ENCODE measurements around the gene LAMC3. TPM values are rescaled to one million over a fixed set of nuclear protein-coding genes. Genes with fewer than 3 reads are reported as not detected.

Gene LAMC3
- total and polyA plus RNA-seq, 9 of the 15 experiments (the other 6 are each of a cell fraction or from before 2014, with no cell fraction given) = 0.10 TPM; not detected in 8

GRCh38 chr9:131042666-131043065 lies 33.7 kb downstream of the LAMC3 start:
- H2AFZ ChIP-seq (ENCODE audit: low read depth, low read length) = no peak overlapping the region
- peaks cover 24% of the 10 kb centered on the region for H4K20me1 ChIP-seq (replicated peaks; ENCODE audit: control insufficient read depth, insufficient read depth, low read length)
- H3K4me2 ChIP-seq (ENCODE audit: insufficient read depth, low read length) = no peak overlapping the region
- DNase-seq (ENCODE audit: extremely low read depth in 1 of 4, low spot score in 3 of 4) = no peak
- peaks cover 0 to 25% of the 10 kb centered on the region in 2 experiments; a peak in 3 of 5 replicates for H3K4me1 ChIP-seq (replicated peaks in 1 of 2; ENCODE audit: control insufficient read depth in 2 of 2, insufficient read depth in 2 of 2, low read length in 2 of 2)
- no peak overlapping the region for H3K4me3 ChIP-seq
- H3K9me1 ChIP-seq (ENCODE audit: control insufficient read depth, insufficient read depth, low read length) = no peaks in the 10 kb centered on the region
- no peak overlapping the region for H3K27ac ChIP-seq (ENCODE audit: extremely low read depth, low read depth, low read length)
- no peak for FAIRE-seq
- H3K27me3 ChIP-seq (ENCODE audit: control insufficient read depth in 2 of 2, insufficient read depth in 2 of 2, low read length in 2 of 2) = peaks cover 56 to 74% of the 10 kb centered on the region in 2 experiments
- CTCF ChIA-PET (ENCODE audit: low intra/inter-chr PET ratio) = no interaction called here
- BruUV-seq (replicated peaks) = no TSS peak
- in situ Hi-C loops (cut with MboI) = no loop called here
- intact Hi-C loops (cut with micrococcal nuclease) = no loop called here
- H3K79me2 ChIP-seq (ENCODE audit: control insufficient read depth, insufficient read depth, low read length) = no peaks in the 10 kb centered on the region
- ATAC-seq = no peak
- H3K9me3 ChIP-seq (replicated peaks; ENCODE audit: control insufficient read depth, insufficient read depth, low read depth, low read length) = no peaks in the 10 kb centered on the region
- H3K9ac ChIP-seq (ENCODE audit: insufficient read depth in 1 of 2, low read depth in 2 of 2, low read length in 2 of 2) = no peak overlapping the region
- POLR2A ChIA-PET = interaction anchor here (0.7 to 99.3 kb wide), 13 partner anchors 9 to 176 kb away, joined by 3 to 3336 read pairs (median 4); partner anchors contain the start of genes AIF1L and NUP214
- no peaks in the 10 kb centered on the region for H3K36me3 ChIP-seq (ENCODE audit: control insufficient read depth, insufficient read depth, low read length)
- TF ChIP-seq ZC3H4 (CRISPR knock-in tag; IDR thresholded peaks at IDR 0.05; ENCODE audit: borderline replicate concordance) (no peak), CBFA2T3 (IDR thresholded peaks at IDR 0.05) (no peak), NUFIP1 (IDR thresholded peaks at IDR 0.05; ENCODE audit: partially characterized antibody) (no peak), FOS (IDR thresholded peaks at IDR 0.05; ENCODE audit: extremely low read depth, insufficient read length) (no peak), NKRF (IDR thresholded peaks at IDR 0.05; ENCODE audit: borderline replicate concordance) (no peak), POLR2AphosphoS5 (IDR thresholded peaks at IDR 0.05; ENCODE audit: control insufficient read depth, insufficient read depth, low read depth, low read length) (no peak), MTA2 (IDR thresholded peaks at IDR 0.05; ENCODE audit: low read depth) (no peak), ZFP36 (IDR thresholded peaks at IDR 0.05; ENCODE audit: low read depth, low read length, partially characterized antibody) (no peak), KDM2B (CRISPR knock-in tag; IDR thresholded peaks at IDR 0.05) (no peak), TBP (optimal IDR thresholded peaks at IDR 0.05; ENCODE audit: low read depth, low read length) (no peak), ATF6 (CRISPR knock-in tag; IDR thresholded peaks at IDR 0.05) (no peak), CREB1 (IDR thresholded peaks at IDR 0.05) (no peak), CREB1 (CRISPR knock-in tag; IDR thresholded peaks at IDR 0.05) (no peak), DNMT1 (IDR thresholded peaks at IDR 0.05) (no peak)
- TF ChIP-seq, protein P1, sequence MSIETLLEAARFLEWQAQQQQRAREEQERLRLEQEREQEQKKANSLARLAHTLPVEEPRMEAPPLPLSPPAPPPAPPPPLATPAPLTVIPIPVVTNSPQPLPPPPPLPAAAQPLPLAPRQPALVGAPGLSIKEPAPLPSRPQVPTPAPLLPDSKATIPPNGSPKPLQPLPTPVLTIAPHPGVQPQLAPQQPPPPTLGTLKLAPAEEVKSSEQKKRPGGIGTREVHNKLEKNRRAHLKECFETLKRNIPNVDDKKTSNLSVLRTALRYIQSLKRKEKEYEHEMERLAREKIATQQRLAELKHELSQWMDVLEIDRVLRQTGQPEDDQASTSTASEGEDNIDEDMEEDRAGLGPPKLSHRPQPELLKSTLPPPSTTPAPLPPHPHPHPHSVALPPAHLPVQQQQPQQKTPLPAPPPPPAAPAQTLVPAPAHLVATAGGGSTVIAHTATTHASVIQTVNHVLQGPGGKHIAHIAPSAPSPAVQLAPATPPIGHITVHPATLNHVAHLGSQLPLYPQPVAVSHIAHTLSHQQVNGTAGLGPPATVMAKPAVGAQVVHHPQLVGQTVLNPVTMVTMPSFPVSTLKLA (conservative IDR thresholded peaks at IDR 0.05) = no peak
- TF ChIP-seq, protein P2, sequence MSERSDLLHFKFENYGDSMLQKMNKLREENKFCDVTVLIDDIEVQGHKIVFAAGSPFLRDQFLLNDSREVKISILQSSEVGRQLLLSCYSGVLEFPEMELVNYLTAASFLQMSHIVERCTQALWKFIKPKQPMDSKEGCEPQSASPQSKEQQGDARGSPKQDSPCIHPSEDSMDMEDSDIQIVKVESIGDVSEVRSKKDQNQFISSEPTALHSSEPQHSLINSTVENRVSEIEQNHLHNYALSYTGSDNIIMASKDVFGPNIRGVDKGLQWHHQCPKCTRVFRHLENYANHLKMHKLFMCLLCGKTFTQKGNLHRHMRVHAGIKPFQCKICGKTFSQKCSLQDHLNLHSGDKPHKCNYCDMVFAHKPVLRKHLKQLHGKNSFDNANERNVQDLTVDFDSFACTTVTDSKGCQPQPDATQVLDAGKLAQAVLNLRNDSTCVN (CRISPR knock-in tag; IDR thresholded peaks at IDR 0.05) = no peak
- TF ChIP-seq, protein P3, sequence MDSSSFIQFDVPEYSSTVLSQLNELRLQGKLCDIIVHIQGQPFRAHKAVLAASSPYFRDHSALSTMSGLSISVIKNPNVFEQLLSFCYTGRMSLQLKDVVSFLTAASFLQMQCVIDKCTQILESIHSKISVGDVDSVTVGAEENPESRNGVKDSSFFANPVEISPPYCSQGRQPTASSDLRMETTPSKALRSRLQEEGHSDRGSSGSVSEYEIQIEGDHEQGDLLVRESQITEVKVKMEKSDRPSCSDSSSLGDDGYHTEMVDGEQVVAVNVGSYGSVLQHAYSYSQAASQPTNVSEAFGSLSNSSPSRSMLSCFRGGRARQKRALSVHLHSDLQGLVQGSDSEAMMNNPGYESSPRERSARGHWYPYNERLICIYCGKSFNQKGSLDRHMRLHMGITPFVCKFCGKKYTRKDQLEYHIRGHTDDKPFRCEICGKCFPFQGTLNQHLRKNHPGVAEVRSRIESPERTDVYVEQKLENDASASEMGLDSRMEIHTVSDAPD (CRISPR knock-in tag; IDR thresholded peaks at IDR 0.05) = no peak

Data from K562 (cell line).